SK-N-SH treated with all-trans-retinoic acid at 6 μM for 48 hours (cell line): ENCODE measurements around the gene SHISAL2B.
A peak's percentile ranks its signal among the peaks of the same experiment; 100 is the strongest.

Source experiments
- ATAC-seq: fragments of 200-7000 bp; cut with Tn5 transposase; 3 replicates; pipeline ENCODE4 v1.9.1; 2020; ENCODE audit warnings: mild to moderate bottlenecking, moderate library complexity
- ARNTL ChIP-seq: fragments of 450-650 bp; formaldehyde crosslinking; IDR thresholded peaks from 2 replicates; pipeline ENCODE4 v1.5.0; 2020; ENCODE audit warnings: low read depth, mild to moderate bottlenecking, moderate library complexity, borderline replicate concordance
- BACH2 ChIP-seq: fragments of 250-450 bp; sonication (Bioruptor Pico); IDR thresholded peaks from 2 replicates; pipeline ENCODE4 v1.9.0; 2021; ENCODE audit warnings: mild to moderate bottlenecking, borderline replicate concordance
- CREB5 ChIP-seq: fragments of 250-450 bp; sonication (Bioruptor Pico); IDR thresholded peaks from 2 replicates; pipeline ENCODE4 v1.5.1; 2020; ENCODE audit warnings: low read depth, mild to moderate bottlenecking, moderate library complexity
- CSDC2 ChIP-seq: fragments of 250-450 bp; sonication (Bioruptor Pico); IDR thresholded peaks from 2 replicates; pipeline ENCODE4 v1.5.0; 2020; ENCODE audit warnings: mild to moderate bottlenecking, moderate library complexity
- ESRRG ChIP-seq: fragments of 250-450 bp; sonication (Bioruptor Pico); IDR thresholded peaks from 2 replicates; pipeline ENCODE4 v1.6.1; 2021; ENCODE audit warnings: mild to moderate bottlenecking
- GLIS3 ChIP-seq: fragments of 250-450 bp; sonication (Bioruptor Pico); IDR thresholded peaks from 2 replicates; pipeline ENCODE4 v1.5.0; 2020; ENCODE audit warnings: mild to moderate bottlenecking, moderate library complexity
- ISL1 ChIP-seq: fragments of 250-450 bp; sonication (Bioruptor Pico); IDR thresholded peaks from 2 replicates; pipeline ENCODE4 v2.1.2; 2022; ENCODE audit warnings: mild to moderate bottlenecking, moderate library complexity
- PATZ1 ChIP-seq: fragments of 250-450 bp; sonication (Bioruptor Pico); IDR thresholded peaks from 2 replicates; pipeline ENCODE4 v1.8.0; 2020; ENCODE audit warnings: mild to moderate bottlenecking, moderate library complexity, borderline replicate concordance
- POU6F1 ChIP-seq: fragments of 250-450 bp; sonication (Bioruptor Pico); IDR thresholded peaks from 2 replicates; pipeline ENCODE4 v1.8.0; 2021; ENCODE audit warnings: low read depth, mild to moderate bottlenecking, moderate library complexity, borderline replicate concordance
- PPARA ChIP-seq: fragments of 250-450 bp; sonication (Bioruptor Pico); IDR thresholded peaks from 2 replicates; pipeline ENCODE4 v1.5.0; 2020; ENCODE audit warnings: mild to moderate bottlenecking, borderline replicate concordance
- RARB ChIP-seq: fragments of 250-450 bp; sonication (Bioruptor Pico); IDR thresholded peaks from 2 replicates; pipeline ENCODE4 v1.8.0; 2021; ENCODE audit warnings: mild to moderate bottlenecking, moderate library complexity
- SNAI2 ChIP-seq: fragments of 250-450 bp; sonication (Bioruptor Pico); IDR thresholded peaks from 2 replicates; pipeline ENCODE4 v1.5.0; 2020; ENCODE audit warnings: mild to moderate bottlenecking, moderate library complexity
- TCF4 ChIP-seq: fragments of 250-450 bp; sonication (Bioruptor Pico); IDR thresholded peaks from 2 replicates; pipeline ENCODE4 v1.8.0; 2021; ENCODE audit warnings: mild to moderate bottlenecking, moderate library complexity, borderline replicate concordance
- TOX ChIP-seq: fragments of 250-450 bp; sonication (Bioruptor Pico); IDR thresholded peaks from 2 replicates; pipeline ENCODE4 v1.8.0; 2021; ENCODE audit warnings: mild to moderate bottlenecking, moderate library complexity, borderline replicate concordance
- TSHZ2 ChIP-seq: fragments of 250-450 bp; sonication (Bioruptor Pico); IDR thresholded peaks from 2 replicates; pipeline ENCODE4 v1.5.0; 2020; ENCODE audit warnings: mild to moderate bottlenecking, moderate library complexity
- ZC3H10 ChIP-seq: fragments of 250-450 bp; sonication (Bioruptor Pico); IDR thresholded peaks from 2 replicates; pipeline ENCODE4 v1.5.1; 2021; ENCODE audit warnings: mild to moderate bottlenecking, moderate library complexity
- ZFP3 ChIP-seq: fragments of 250-450 bp; sonication (Bioruptor Pico); IDR thresholded peaks from 2 replicates; pipeline ENCODE4 v1.5.0; 2020; ENCODE audit warnings: mild to moderate bottlenecking, moderate library complexity
- ZNF565 ChIP-seq: fragments of 450-650 bp; formaldehyde crosslinking; conservative IDR thresholded peaks from 2 replicates; pipeline ENCODE4 v1.5.0; 2020; ENCODE audit warnings: low read depth, mild to moderate bottlenecking, moderate library complexity
- ZNF70 ChIP-seq: fragments of 450-650 bp; formaldehyde crosslinking; IDR thresholded peaks from 2 replicates; pipeline ENCODE4 v1.5.0; 2020; ENCODE audit warnings: mild to moderate bottlenecking, moderate library complexity
- ZNF8 ChIP-seq: fragments of 450-650 bp; formaldehyde crosslinking; IDR thresholded peaks from 2 replicates; pipeline ENCODE4 v1.5.0; 2020; ENCODE audit warnings: mild to moderate bottlenecking, moderate library complexity

SHISAL2B gene

GRCh38 chr5:64678374-64678773 is 11.9 kb upstream of the SHISAL2B start:
- no peak for ATAC-seq
- TF ChIP-seq RARB (CRISPR knock-in tag) = no peak
- no peak for TF ChIP-seq TSHZ2 (CRISPR knock-in tag)
- no peak for TF ChIP-seq POU6F1 (CRISPR knock-in tag)
- TF ChIP-seq ZFP3 (CRISPR knock-in tag) = no peak
- no peak for TF ChIP-seq ZC3H10 (CRISPR knock-in tag)
- no peak for TF ChIP-seq TOX (CRISPR knock-in tag)
- no peak for TF ChIP-seq ZNF565 (CRISPR knock-in tag)
- TF ChIP-seq ZNF8 (CRISPR knock-in tag) = no peak
- no peak for TF ChIP-seq CSDC2 (CRISPR knock-in tag)
- TF ChIP-seq ESRRG = no peak
- TF ChIP-seq, all 23 proteins: peak for 0

DNA sequence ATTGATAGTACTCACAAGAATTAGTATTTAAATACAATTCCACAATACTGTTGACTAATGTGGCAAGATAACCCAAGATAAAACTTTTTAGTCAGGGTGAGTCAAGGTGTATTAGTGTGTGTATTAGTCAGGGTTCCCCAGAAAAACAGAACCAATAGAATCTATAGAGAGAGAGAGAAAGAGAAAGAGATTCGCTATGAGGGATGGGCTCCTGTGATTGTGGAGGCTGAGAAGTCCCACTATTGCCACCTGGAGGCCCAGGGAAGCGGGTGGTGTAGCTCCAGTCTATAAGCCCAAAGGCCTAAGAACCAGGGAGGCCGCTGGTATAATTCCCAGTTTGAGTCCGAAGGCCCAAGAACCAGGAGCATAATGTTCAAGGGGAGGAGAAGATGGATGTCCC is 10.0 kb upstream of the SHISAL2B start:
- TF ChIP-seq PPARA (CRISPR knock-in tag) (no peak), TSHZ2 (CRISPR knock-in tag) (no peak), BACH2 (no peak), ESRRG (no peak), ZNF8 (CRISPR knock-in tag) (no peak), TOX (CRISPR knock-in tag) (no peak), CSDC2 (CRISPR knock-in tag) (no peak), ZFP3 (CRISPR knock-in tag) (no peak), ISL1 (CRISPR knock-in tag) (no peak), ZNF70 (CRISPR knock-in tag) (no peak), CREB5 (no peak), GLIS3 (no peak), SNAI2 (CRISPR knock-in tag) (no peak), PATZ1 (no peak), TCF4 (CRISPR knock-in tag) (no peak), ARNTL (CRISPR knock-in tag) (no peak), POU6F1 (CRISPR knock-in tag) (no peak)
- TF ChIP-seq, all 23 proteins: peak for 0
- ATAC-seq = peak; percentile 49; the same call in 2 of the 3 replicates
